SK-N-SH (cell line): Measurements from ENCODE around the gene ADPRS. TPM values are rescaled to one million over a fixed set of nuclear protein-coding genes. Genes with fewer than 3 reads are reported as not detected.

Experiments
- CTCF ChIA-PET: fragments of 300-600, 350-600 bp; formaldehyde crosslinking; extraction: SDS; loops from one replicate; lab custom pipeline; 2021; lab: Yijun Ruan, JAX
- POLR2A ChIA-PET: fragments of 350-600 bp; sonication (Branson Sonifier 250); formaldehyde crosslinking; extraction: SDS; loops from one replicate; lab custom pipeline; 2020; ENCODE audit warnings: antibody characterized with exemption, inconsistent platforms; lab: Yijun Ruan, JAX
- DNase-seq: peaks from one replicate; pipeline ENCODE4 v3.0.0; 2012
- H2AFZ ChIP-seq: fragments of 200-600 bp; sonication (generic); 2 replicates; pipeline ENCODE4 v1.8.1; 2016; ENCODE audit warnings: antibody characterized with exemption, mild to moderate bottlenecking, low read depth
- H3F3A ChIP-seq: fragments of 200-600 bp; sonication (generic); replicated peaks from 2 replicates; pipeline ENCODE3; 2016; ENCODE audit warnings: antibody characterized with exemption, mild to moderate bottlenecking; ENCODE audit not compliant: insufficient read depth
- H3K27ac ChIP-seq, 2 experiments: fragments of 200-500 bp in 1 of 2; fragments of 200-600 bp in 1 of 2; sonication (Bioruptor generic) in 1 of 2; sonication (generic), shearing (Covaris generic) in 1 of 2; 2 replicates each; pipeline versions ENCODE4 v1.5.1 to v1.6.1; 2014 to 2016; ENCODE audit warnings: low read depth in 2 of 2, inconsistent platforms in 1 of 2, low read length in 1 of 2, mild to moderate bottlenecking in 1 of 2, mixed read lengths in 1 of 2
- H3K27me3 ChIP-seq: fragments of 200-600 bp; sonication (generic), shearing (Covaris generic); 2 replicates; pipeline ENCODE4 v1.6.1; 2016; ENCODE audit warnings: mixed run types; ENCODE audit not compliant: insufficient read depth
- H3K36me3 ChIP-seq, 2 experiments: fragments of 200-500 bp in 1 of 2; fragments of 200-600 bp in 1 of 2; sonication (Bioruptor generic) in 1 of 2; sonication (generic) in 1 of 2; replicated peaks in 1 of 2; 2 replicates each; pipeline versions ENCODE3 to v1.5.1; 2014 to 2016; ENCODE audit warnings: low read length in 1 of 2, mild to moderate bottlenecking in 1 of 2; ENCODE audit not compliant: insufficient read depth in 2 of 2, control insufficient read depth in 1 of 2
- H3K4me1 ChIP-seq, 2 experiments: fragments of 200-500 bp in 1 of 2; fragments of 200-600 bp in 1 of 2; sonication (Bioruptor generic) in 1 of 2; sonication (generic), shearing (Covaris generic) in 1 of 2; 2 replicates each; pipeline versions ENCODE4 v1.5.1 to v1.6.1; 2014 to 2016; ENCODE audit warnings: low read depth in 1 of 2, low read length in 1 of 2, mixed run types in 1 of 2; ENCODE audit not compliant: insufficient read depth in 2 of 2, control insufficient read depth in 1 of 2
- H3K4me2 ChIP-seq: fragments of 200-600 bp; sonication (generic), shearing (Covaris generic); 2 replicates; pipeline ENCODE4 v1.6.1; 2017; ENCODE audit warnings: mixed run types
- H3K4me3 ChIP-seq, 2 experiments: fragments of 200-500 bp in 1 of 2; fragments of 200-600 bp in 1 of 2; sonication (Bioruptor generic) in 1 of 2; sonication (generic), shearing (Covaris generic) in 1 of 2; 2 replicates each; pipeline versions ENCODE4 v1.5.1 to v1.8.1; 2014 to 2016; ENCODE audit warnings: low read depth in 2 of 2, inconsistent platforms in 1 of 2, low read length in 1 of 2, mild to moderate bottlenecking in 1 of 2, mixed read lengths in 1 of 2, moderate library complexity in 1 of 2
- H3K79me2 ChIP-seq: fragments of 200-600 bp; sonication (generic); 2 replicates; pipeline ENCODE4 v1.8.1; 2017; ENCODE audit warnings: mild to moderate bottlenecking; ENCODE audit not compliant: insufficient read depth
- H3K9ac ChIP-seq: fragments of 200-600 bp; sonication (generic); 2 replicates; pipeline ENCODE4 v1.6.1; 2017; ENCODE audit warnings: mixed run types
- H3K9me2 ChIP-seq: fragments of 200-600 bp; sonication (generic); 2 replicates; pipeline ENCODE4 v1.6.1; 2017; ENCODE audit warnings: mixed run types
- H3K9me3 ChIP-seq: fragments of 200-600 bp; sonication (generic); 2 replicates; pipeline ENCODE4 v1.6.1; 2017; ENCODE audit warnings: mixed run types, mild to moderate bottlenecking, moderate library complexity
- H4K20me1 ChIP-seq: fragments of 200-600 bp; sonication (generic); 2 replicates; pipeline ENCODE4 v1.6.1; 2017; ENCODE audit warnings: mild to moderate bottlenecking, mixed run types; ENCODE audit not compliant: insufficient read depth
- EP300 ChIP-seq, 2 experiments: IDR thresholded peaks; 2 replicates each; pipeline versions ENCODE4 v1.4.0 to v1.6.1; 2012; ENCODE audit warnings: borderline replicate concordance in 1 of 2, low read depth in 1 of 2, low read length in 1 of 2
- FOXJ3 ChIP-seq: sonication (generic); formaldehyde crosslinking; IDR thresholded peaks from 2 replicates; pipeline ENCODE4 v1.5.1; 2020; ENCODE audit warnings: mild to moderate bottlenecking, missing genetic modification reagents
- FOXM1 ChIP-seq: IDR thresholded peaks from 2 replicates; pipeline ENCODE4 v1.4.0; 2012; ENCODE audit warnings: low read depth, mild to moderate bottlenecking
- GABPA ChIP-seq: IDR thresholded peaks from 2 replicates; pipeline ENCODE4 v1.4.0; 2012; ENCODE audit warnings: low read depth, mild to moderate bottlenecking
- JUND ChIP-seq: IDR thresholded peaks from 2 replicates; pipeline ENCODE4 v1.4.0; 2012
- NRF1 ChIP-seq: IDR thresholded peaks from 2 replicates; pipeline ENCODE4 v1.6.1; 2012; ENCODE audit warnings: low read depth, mild to moderate bottlenecking, low read length
- RAD21 ChIP-seq: IDR thresholded peaks from 2 replicates; pipeline ENCODE4 v1.6.1; 2012; ENCODE audit warnings: mild to moderate bottlenecking, low read length
- RCOR1 ChIP-seq: fragments of 150-350 bp; IDR thresholded peaks from 2 replicates; pipeline ENCODE4 v1.6.1; 2017; ENCODE audit warnings: antibody characterized with exemption, low read length
- REST ChIP-seq: IDR thresholded peaks from 2 replicates; pipeline ENCODE4 v1.6.1; 2012; ENCODE audit warnings: mild to moderate bottlenecking, low read depth, low read length, moderate library complexity
- RFX5 ChIP-seq: IDR thresholded peaks from 2 replicates; pipeline ENCODE4 v1.6.1; 2012; ENCODE audit warnings: mild to moderate bottlenecking, improper control_type of control experiment, low read length
- TAF1 ChIP-seq: IDR thresholded peaks from 2 replicates; pipeline ENCODE4 v1.6.1; 2012; ENCODE audit warnings: low read depth, mild to moderate bottlenecking, low read length, moderate library complexity, borderline replicate concordance
- USF1 ChIP-seq: IDR thresholded peaks from 2 replicates; pipeline ENCODE4 v1.4.0; 2012; ENCODE audit warnings: low read depth, borderline replicate concordance
- WGBS: methylation state at CpG from one replicate; pipeline ENCODE4 v1.1.6; 2017; ENCODE audit warnings: low lambda C conversion rate; 5-methylcytosine and 5-hydroxymethylcytosine counted together
- polyA plus RNA-seq, 3 experiments: library from polyadenylated mRNA; depleted of rRNA; stranded (reverse); fragments of >200 nt; gene quantifications; 2 replicates each; pipeline ENCODE4 v1.2.3, GENCODE V29; 2012

The ADPRS gene
- polyA plus RNA-seq, 1 of the 3 experiments (the other 2 are of a cell fraction): 54.2 TPM

DNA sequence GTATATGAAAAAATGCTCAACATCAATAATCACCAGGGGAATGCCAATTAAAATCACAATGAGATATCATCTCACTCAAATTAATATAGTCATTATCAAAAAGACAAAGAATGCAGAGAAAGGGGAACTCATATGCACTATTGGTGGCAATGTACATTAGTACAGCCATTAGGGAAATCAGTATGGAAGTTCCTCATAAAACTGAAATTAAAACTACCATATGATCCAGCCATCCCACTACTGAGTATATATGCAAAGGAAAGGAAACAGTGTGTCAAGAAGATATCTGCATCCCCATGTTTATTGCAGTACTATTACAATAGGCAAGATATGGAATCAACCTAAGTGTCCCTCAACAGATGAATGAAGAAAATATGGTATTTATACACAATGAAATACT, 36.9 kb upstream of the ADPRS start:
- no peak overlapping the region for H3K9ac ChIP-seq
- H3K9me3 ChIP-seq: no peaks in the 10 kb centered on the region
- CTCF ChIA-PET: no interaction called here

DNA sequence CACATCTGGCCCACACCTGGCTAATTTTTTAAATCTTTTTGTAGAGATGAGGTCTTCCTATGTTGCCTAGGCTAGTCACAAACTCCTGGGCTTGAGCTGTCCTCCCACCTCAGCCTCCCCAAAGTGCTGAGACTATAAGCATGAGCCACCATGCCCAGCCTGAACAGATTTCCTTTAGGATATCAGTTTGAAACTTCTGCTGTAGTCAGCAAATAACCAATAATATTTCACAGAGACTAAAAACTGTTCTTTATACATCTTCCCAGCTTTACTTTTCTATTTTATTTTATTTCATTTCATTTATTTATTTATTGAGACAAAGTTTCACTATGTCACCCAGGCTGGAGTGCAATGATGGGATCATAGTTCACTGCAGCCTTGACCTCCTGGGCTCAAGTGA, 34.7 kb upstream of the ADPRS start:
- H3F3A ChIP-seq: peaks cover 5% of the 10 kb centered on the region
- H3K27ac ChIP-seq: no peak overlapping the region
- no peak overlapping the region for H2AFZ ChIP-seq
- no peaks in the 10 kb centered on the region for H3K79me2 ChIP-seq
- H3K27me3 ChIP-seq: no peaks in the 10 kb centered on the region
- H3K4me3 ChIP-seq: no peak overlapping the region
- H4K20me1 ChIP-seq: no peaks in the 10 kb centered on the region
- ChIA-PET POLR2A (no interaction called here), CTCF (no interaction called here)
- H3K36me3 ChIP-seq: peaks cover 24 to 38% of the 10 kb centered on the region in 2 experiments
- H3K4me2 ChIP-seq: no peak overlapping the region
- no peak overlapping the region for H3K9ac ChIP-seq
- no peaks in the 10 kb centered on the region for H3K9me3 ChIP-seq
- no peaks in the 10 kb centered on the region for H3K9me2 ChIP-seq
- TF ChIP-seq TAF1 (no peak), FOXJ3 (CRISPR knock-in tag) (no peak), JUND (no peak), NRF1 (no peak), RAD21 (no peak)
- no peak for DNase-seq
- no peaks in the 10 kb centered on the region for H3K4me1 ChIP-seq

More for the DNA sequence above, 36.9 kb upstream of the ADPRS start:
- H3K27me3 ChIP-seq: no peaks in the 10 kb centered on the region
- no peak overlapping the region for H3K27ac ChIP-seq
- peaks cover 5% of the 10 kb centered on the region for H3F3A ChIP-seq
- H3K4me3 ChIP-seq: no peak overlapping the region
- TF ChIP-seq GABPA (no peak), RCOR1 (no peak)
- H4K20me1 ChIP-seq: no peaks in the 10 kb centered on the region
- no peaks in the 10 kb centered on the region for H3K79me2 ChIP-seq
- H3K9me2 ChIP-seq: no peaks in the 10 kb centered on the region
- DNase-seq: no peak
- H3K4me2 ChIP-seq: no peak overlapping the region
- peaks cover 16 to 42% of the 10 kb centered on the region in 2 experiments for H3K36me3 ChIP-seq
- no peak overlapping the region for H2AFZ ChIP-seq
- no peaks in the 10 kb centered on the region for H3K4me1 ChIP-seq
- POLR2A ChIA-PET: no interaction called here

DNA sequence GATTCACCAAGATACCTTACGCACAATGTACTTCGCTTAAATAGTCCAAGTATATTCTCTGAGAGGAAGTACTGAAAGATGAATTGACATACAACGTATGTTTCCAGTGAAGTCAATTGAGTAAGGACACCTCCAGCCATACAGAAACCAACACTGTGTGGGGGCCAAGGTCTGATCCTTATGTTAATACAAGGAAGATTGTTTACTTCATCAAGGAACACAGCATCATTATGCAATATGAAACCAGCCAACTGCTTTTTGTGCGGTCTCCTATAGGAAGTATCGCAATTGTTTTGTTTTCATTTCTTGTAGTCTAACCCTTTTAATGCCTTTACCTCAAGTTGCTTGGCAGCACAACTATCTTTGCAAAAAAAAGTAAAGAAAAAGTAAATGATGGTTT, 33.0 kb upstream of the ADPRS start:
- no peak overlapping the region for H3K27ac ChIP-seq
- H3K9ac ChIP-seq: no peak overlapping the region
- H4K20me1 ChIP-seq: no peaks in the 10 kb centered on the region
- H3K4me2 ChIP-seq: no peak overlapping the region
- no peak overlapping the region for H3K4me3 ChIP-seq
- H3F3A ChIP-seq: no peaks in the 10 kb centered on the region
- H3K9me2 ChIP-seq: no peaks in the 10 kb centered on the region
- no peak for DNase-seq
- CTCF ChIA-PET: no interaction called here
- no peaks in the 10 kb centered on the region for H3K27me3 ChIP-seq
- H3K36me3 ChIP-seq: peaks cover 31 to 34% of the 10 kb centered on the region in 2 experiments
- no peaks in the 10 kb centered on the region for H3K4me1 ChIP-seq
- no peaks in the 10 kb centered on the region for H3K9me3 ChIP-seq
- H2AFZ ChIP-seq: no peak overlapping the region
- WGBS: 96% methylated on average over 5 of the region's 5 CpGs
- no peaks in the 10 kb centered on the region for H3K79me2 ChIP-seq
- no peak for TF ChIP-seq RFX5
- POLR2A ChIA-PET: no interaction called here

DNA sequence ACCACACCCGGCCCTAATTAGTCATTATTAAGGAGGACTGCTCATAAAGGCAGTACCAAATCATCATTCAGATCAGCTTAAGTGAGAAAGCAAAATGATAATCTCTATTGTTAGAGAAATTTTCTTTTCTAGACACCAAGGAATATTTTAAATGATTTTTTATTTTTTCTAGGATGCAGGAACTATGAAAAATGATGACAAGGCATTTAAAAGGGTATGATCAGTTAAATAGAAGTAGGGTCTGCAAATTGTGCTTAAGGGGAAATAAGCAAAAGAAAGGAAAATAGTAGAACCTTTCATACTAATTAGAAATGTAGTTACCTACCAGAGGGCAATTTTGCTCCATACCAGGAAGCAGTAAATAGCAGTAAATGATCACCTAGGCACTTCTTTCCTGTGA, 26.4 kb upstream of the ADPRS start:
- Histone ChIP-seq H3K9me3 (no peaks in the 10 kb centered on the region), H3K4me1 (no peaks in the 10 kb centered on the region), H2AFZ (no peak overlapping the region), H3F3A (peaks cover 5% of the 10 kb centered on the region), H3K4me2 (no peak overlapping the region), H3K4me3 (no peak overlapping the region), H3K79me2 (no peaks in the 10 kb centered on the region), H3K36me3 (peaks cover 18 to 21% of the 10 kb centered on the region in 2 experiments), H3K9ac (no peak overlapping the region), H3K27ac (no peak overlapping the region), H3K27me3 (no peaks in the 10 kb centered on the region), H3K9me2 (no peaks in the 10 kb centered on the region), H4K20me1 (no peaks in the 10 kb centered on the region)
- ChIA-PET POLR2A (no interaction called here), CTCF (no interaction called here)
- DNase-seq: no peak
- 94% methylated on average over 1 of the region's 1 CpG for WGBS
- TF ChIP-seq USF1 (no peak), REST (no peak), FOXM1 (no peak), EP300 (IDR thresholded peaks at IDR 0.05; ENCODE audit: borderline replicate concordance in 1 of 2, low read depth in 1 of 2, low read length in 1 of 2) (no peak)
